Loucy (cell line): ENCODE measurements around the gene PLXNB2.

Experiments
- H2AFZ ChIP-seq: fragments of 200-600 bp; sonication (generic); 2 replicates; pipeline ENCODE4 v1.6.0; 2016; ENCODE audit warnings: antibody characterized with exemption, mild to moderate bottlenecking, low read length, moderate library complexity
- H3F3A ChIP-seq: fragments of 200-600 bp; 2 replicates; pipeline ENCODE4 v1.6.0; 2016; ENCODE audit warnings: antibody characterized with exemption, low read depth, mild to moderate bottlenecking
- H3K27me3 ChIP-seq: fragments of 200-600 bp; sonication (generic); 2 replicates; pipeline ENCODE4 v1.6.1; 2014; ENCODE audit warnings: low read length, mild to moderate bottlenecking; ENCODE audit not compliant: insufficient read depth, poor library complexity, severe bottlenecking
- H3K36me3 ChIP-seq: fragments of 200-600 bp; sonication (generic); 2 replicates; pipeline ENCODE4 v1.6.1; 2016; ENCODE audit warnings: low read length; ENCODE audit not compliant: insufficient read depth
- H3K4me1 ChIP-seq: fragments of 200-600 bp; sonication (generic); 2 replicates; pipeline ENCODE4 v1.5.1; 2014; ENCODE audit warnings: low read length, mild to moderate bottlenecking; ENCODE audit not compliant: insufficient read depth, poor library complexity, severe bottlenecking
- H3K4me2 ChIP-seq: fragments of 200-600 bp; sonication (generic); 2 replicates; pipeline ENCODE4 v1.6.0; 2014; ENCODE audit warnings: antibody characterized with exemption, low read length, low read depth, mild to moderate bottlenecking; ENCODE audit not compliant: poor library complexity, severe bottlenecking
- H3K4me3 ChIP-seq: fragments of 200-600 bp; sonication (generic); 2 replicates; pipeline ENCODE4 v1.5.1; 2014; ENCODE audit warnings: low read length, mild to moderate bottlenecking, mixed read lengths; ENCODE audit not compliant: poor library complexity, severe bottlenecking
- H3K79me2 ChIP-seq: fragments of 200-600 bp; sonication (generic); 2 replicates; pipeline ENCODE4 v1.6.1; 2014; ENCODE audit warnings: low read length; ENCODE audit not compliant: insufficient read depth
- H3K9ac ChIP-seq: fragments of 200-600 bp; sonication (generic); 2 replicates; pipeline ENCODE4 v1.6.0; 2014; ENCODE audit warnings: mild to moderate bottlenecking, low read depth, low read length, moderate library complexity; ENCODE audit not compliant: poor library complexity, severe bottlenecking
- H3K9me2 ChIP-seq: fragments of 200-600 bp; sonication (generic); replicated peaks from 2 replicates; pipeline ENCODE4 v1.6.1; 2016; ENCODE audit warnings: low read depth, low read length, mixed read lengths
- H3K9me3 ChIP-seq: fragments of 200-600 bp; sonication (generic); 2 replicates; pipeline ENCODE4 v1.6.1; 2014; ENCODE audit warnings: mild to moderate bottlenecking, antibody characterized with exemption, low read length, low read depth; ENCODE audit not compliant: insufficient read depth
- H4K20me1 ChIP-seq: fragments of 200-600 bp; sonication (generic); 2 replicates; pipeline ENCODE4 v1.6.0; 2014; ENCODE audit warnings: antibody characterized with exemption, low read length, mild to moderate bottlenecking; ENCODE audit not compliant: insufficient read depth, poor library complexity, severe bottlenecking
- EZH2phosphoT487 ChIP-seq: fragments of 200-600 bp; IDR thresholded peaks from 2 replicates; pipeline ENCODE4 v1.6.1; 2018; ENCODE audit warnings: antibody characterized with exemption, mild to moderate bottlenecking, moderate library complexity, borderline replicate concordance
- TF ChIP-seq, protein P1 (sequence below): fragments of 200-600 bp; sonication (generic); conservative IDR thresholded peaks from 2 replicates; pipeline ENCODE4 v1.5.1; 2014; ENCODE audit warnings: mild to moderate bottlenecking, antibody characterized with exemption, low read length

Gene PLXNB2

DNA sequence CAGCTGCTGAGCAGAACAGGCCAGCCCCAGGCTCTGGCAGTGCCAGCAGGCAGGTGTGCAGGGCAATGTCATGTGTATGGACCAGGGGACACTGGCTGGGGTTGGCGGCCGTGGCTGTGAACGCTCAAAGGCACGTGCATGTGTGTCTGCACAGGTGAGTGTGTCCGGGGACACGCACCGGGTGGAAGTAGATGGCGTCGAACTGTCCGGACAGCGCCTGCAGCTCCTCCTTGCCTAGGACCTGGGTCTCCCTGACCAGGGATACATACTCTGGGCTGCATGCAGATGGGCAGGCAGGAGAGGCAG is 57.2 kb downstream of the PLXNB2 start:
- Histone ChIP-seq H3K9me3 (no peaks in the 10 kb centered on the region), H3K79me2 (peaks cover 27% of the 10 kb centered on the region; the same call in 1 of the 2 replicates), H3K9me2 (no peaks in the 10 kb centered on the region), H3K4me1 (peaks cover 23% of the 10 kb centered on the region), H3K4me2 (peak overlapping the region; percentile 94), H3K9ac (peak overlapping the region; percentile 94), H3K36me3 (no peaks in the 10 kb centered on the region), H3K4me3 (peak overlapping the region; percentile 90), H3F3A (no peaks in the 10 kb centered on the region), H2AFZ (no peak overlapping the region), H3K27me3 (no peaks in the 10 kb centered on the region), H4K20me1 (peaks cover 26% of the 10 kb centered on the region)
- no peak for TF ChIP-seq EZH2phosphoT487
- TF ChIP-seq, protein P1, sequence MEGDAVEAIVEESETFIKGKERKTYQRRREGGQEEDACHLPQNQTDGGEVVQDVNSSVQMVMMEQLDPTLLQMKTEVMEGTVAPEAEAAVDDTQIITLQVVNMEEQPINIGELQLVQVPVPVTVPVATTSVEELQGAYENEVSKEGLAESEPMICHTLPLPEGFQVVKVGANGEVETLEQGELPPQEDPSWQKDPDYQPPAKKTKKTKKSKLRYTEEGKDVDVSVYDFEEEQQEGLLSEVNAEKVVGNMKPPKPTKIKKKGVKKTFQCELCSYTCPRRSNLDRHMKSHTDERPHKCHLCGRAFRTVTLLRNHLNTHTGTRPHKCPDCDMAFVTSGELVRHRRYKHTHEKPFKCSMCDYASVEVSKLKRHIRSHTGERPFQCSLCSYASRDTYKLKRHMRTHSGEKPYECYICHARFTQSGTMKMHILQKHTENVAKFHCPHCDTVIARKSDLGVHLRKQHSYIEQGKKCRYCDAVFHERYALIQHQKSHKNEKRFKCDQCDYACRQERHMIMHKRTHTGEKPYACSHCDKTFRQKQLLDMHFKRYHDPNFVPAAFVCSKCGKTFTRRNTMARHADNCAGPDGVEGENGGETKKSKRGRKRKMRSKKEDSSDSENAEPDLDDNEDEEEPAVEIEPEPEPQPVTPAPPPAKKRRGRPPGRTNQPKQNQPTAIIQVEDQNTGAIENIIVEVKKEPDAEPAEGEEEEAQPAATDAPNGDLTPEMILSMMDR = no peak

DNA sequence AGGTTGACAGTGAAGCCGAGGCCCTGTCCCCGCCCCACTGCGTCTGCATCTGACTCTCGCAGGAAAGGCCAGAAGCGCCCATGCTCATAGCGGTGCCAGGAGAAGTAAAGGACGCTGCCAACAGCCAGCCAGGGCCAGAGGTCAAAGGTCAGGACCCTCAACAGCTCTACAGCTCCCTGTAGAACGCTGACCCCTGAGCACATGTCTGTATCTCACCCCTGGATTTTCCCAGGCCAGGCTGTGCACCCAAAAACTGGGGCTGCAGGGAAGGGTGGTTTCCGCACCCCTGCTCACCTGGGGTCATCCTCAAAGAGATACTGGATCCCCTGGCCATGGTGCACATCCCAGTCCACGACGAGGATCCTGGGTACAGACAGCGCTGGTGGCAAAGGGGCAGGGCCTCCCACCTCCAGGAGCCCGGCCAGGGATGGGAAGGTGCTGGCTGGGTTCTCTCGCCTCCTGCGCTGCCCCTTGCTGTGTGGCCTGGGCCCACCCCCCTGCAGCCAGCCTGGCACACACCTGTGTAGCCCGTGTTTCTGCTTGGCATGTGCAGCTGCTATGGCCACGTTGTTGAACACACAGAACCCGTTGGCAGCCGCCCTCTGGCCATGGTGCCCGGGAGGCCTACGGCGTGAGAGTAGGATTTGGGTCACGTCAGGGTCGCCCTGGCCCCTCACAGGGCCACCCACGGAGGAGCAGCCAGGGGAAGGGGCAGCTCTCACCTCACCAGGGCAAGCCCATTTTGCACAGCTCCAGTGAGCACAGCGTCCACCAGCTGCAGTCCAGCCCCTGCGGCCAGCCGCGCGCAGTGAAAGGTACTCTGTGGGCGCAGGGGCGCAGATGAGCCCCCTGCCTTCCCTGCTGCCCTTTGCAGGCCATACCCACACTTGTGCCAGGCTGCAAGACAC is 57.9 kb downstream of the PLXNB2 start:
- H3K9me3 ChIP-seq = no peaks in the 10 kb centered on the region
- no peaks in the 10 kb centered on the region for H3K9me2 ChIP-seq
- H3K4me2 ChIP-seq = peak overlapping the region; percentile 94
- H3K79me2 ChIP-seq = peaks cover 27% of the 10 kb centered on the region; the same call in 1 of the 2 replicates
- H2AFZ ChIP-seq = no peak overlapping the region
- peaks cover 26% of the 10 kb centered on the region for H4K20me1 ChIP-seq
- no peaks in the 10 kb centered on the region for H3F3A ChIP-seq
- H3K4me1 ChIP-seq = peaks cover 23% of the 10 kb centered on the region
- H3K9ac ChIP-seq = peak overlapping the region; percentile 94
- no peak for TF ChIP-seq EZH2phosphoT487
- TF ChIP-seq, protein P1 = no peak
- no peaks in the 10 kb centered on the region for H3K36me3 ChIP-seq
- H3K27me3 ChIP-seq = no peaks in the 10 kb centered on the region
- peak overlapping the region; percentile 90 for H3K4me3 ChIP-seq

DNA sequence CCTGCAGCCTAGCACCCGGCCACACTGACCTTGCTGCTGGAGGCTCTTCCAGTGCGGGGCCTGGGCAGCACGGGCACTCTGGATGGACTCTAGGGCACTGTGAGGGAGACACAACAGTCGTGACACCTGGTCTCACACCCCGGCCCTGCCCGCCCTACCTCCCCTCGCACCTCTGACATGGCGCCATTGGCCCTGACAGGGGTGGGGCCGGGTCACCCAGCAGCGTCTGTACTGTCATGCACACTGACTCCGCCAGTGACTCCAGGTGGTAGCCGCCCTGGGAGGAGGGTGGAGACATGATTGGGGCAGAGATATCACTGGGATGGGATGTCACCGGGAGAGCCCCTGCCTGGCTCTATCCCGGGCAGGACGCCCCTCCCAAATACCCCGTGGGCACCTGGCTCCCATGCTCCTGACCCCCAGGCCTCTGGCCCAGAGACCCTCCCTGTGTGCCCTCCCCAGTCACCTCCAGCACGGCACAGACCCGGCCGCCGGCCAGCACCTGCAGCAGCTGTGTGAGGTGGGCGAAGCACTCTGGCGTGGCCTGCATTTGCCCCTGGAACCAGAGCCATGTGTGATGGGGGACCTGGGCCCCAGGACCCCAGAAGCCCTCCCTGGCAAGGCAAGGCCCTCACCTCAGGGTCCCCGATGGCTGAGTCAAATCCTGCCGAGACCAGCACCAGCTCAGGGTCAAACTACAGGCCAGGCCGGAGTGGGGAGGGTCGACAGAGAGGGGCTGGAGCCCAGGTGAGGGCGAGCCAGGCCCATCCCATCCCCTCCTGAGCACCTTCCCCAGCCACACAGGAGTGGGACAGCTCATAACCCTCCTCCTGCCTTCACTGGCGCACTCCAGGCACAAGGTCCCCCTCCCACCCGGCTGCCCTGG is 59.0 kb downstream of the PLXNB2 start:
- Histone ChIP-seq H4K20me1 (peaks cover 31% of the 10 kb centered on the region), H3K9me3 (no peaks in the 10 kb centered on the region), H3K36me3 (no peaks in the 10 kb centered on the region), H3K4me2 (no peak overlapping the region), H3K79me2 (peaks cover 39% of the 10 kb centered on the region), H3F3A (no peaks in the 10 kb centered on the region), H3K9ac (no peak overlapping the region), H3K27me3 (no peaks in the 10 kb centered on the region), H3K4me3 (no peak overlapping the region), H3K9me2 (no peaks in the 10 kb centered on the region), H2AFZ (no peak overlapping the region), H3K4me1 (peaks cover 31% of the 10 kb centered on the region)
- no peak for TF ChIP-seq EZH2phosphoT487
- TF ChIP-seq, protein P1 = no peak
